Suprapubic skin (tissue), 4 donors: ENCODE measurements around the gene PAX5. TPM values are rescaled to one million over a fixed set of nuclear protein-coding genes. Genes with fewer than 3 reads are reported as not detected.

ENCODE experiments used
- DNase-seq, 2 donors: peaks; one replicate each; pipeline ENCODE4 v3.0.0-alpha.2; 2019; ENCODE audit warnings: low spot score in 2 of 2
- H3K27ac ChIP-seq: fragments of 200-600 bp; sonication (generic); one replicate; pipeline ENCODE4 v1.5.1; 2019
- H3K27me3 ChIP-seq: fragments of 200-600 bp; sonication (generic); one replicate; pipeline ENCODE4 v1.5.1; 2019
- H3K36me3 ChIP-seq: fragments of 200-600 bp; sonication (generic); one replicate; pipeline ENCODE4 v1.5.1; 2019
- H3K4me1 ChIP-seq: fragments of 200-600 bp; sonication (generic); one replicate; pipeline ENCODE4 v1.5.1; 2019
- H3K4me3 ChIP-seq: fragments of 200-600 bp; sonication (generic); one replicate; pipeline ENCODE4 v1.5.1; 2019; ENCODE audit warnings: mild to moderate bottlenecking
- H3K9me3 ChIP-seq: fragments of 200-600 bp; sonication (generic); one replicate; pipeline ENCODE4 v1.5.1; 2019
- EP300 ChIP-seq: sonication (generic); formaldehyde crosslinking; IDR thresholded peaks from one replicate; pipeline ENCODE4 v1.6.1; 2017; ENCODE audit warnings: antibody characterized with exemption
- POLR2A ChIP-seq, 2 donors: fragments of 450-650 bp; IDR thresholded peaks; one replicate each; pipeline ENCODE4 v1.6.1; 2017; ENCODE audit warnings: antibody characterized with exemption in 2 of 2, mild to moderate bottlenecking in 2 of 2, moderate library complexity in 2 of 2
- POLR2AphosphoS5 ChIP-seq, 3 donors: sonication (generic); formaldehyde crosslinking; IDR thresholded peaks; one replicate each; pipeline ENCODE4 v1.6.1; 2017; ENCODE audit warnings: antibody characterized with exemption in 3 of 3
- WGBS: methylation state at CpG from one replicate; pipeline ENCODE4 v1.1.5; 2018; 5-methylcytosine and 5-hydroxymethylcytosine counted together
- total RNA-seq, 4 donors: library from RNA; depleted of rRNA; stranded (reverse); fragments of >200 nt; gene quantifications; one replicate each; pipeline ENCODE4 v1.1.0, GENCODE V29; 2016
- TF ChIP-seq, protein P1 (sequence below), 2 donors: fragments of 200-600 bp in 1 of 2; fragments of 450-650 bp in 1 of 2; sonication (generic) in 1 of 2; IDR thresholded peaks; one replicate each; pipeline ENCODE4 v1.5.1; 2016 to 2019; ENCODE audit warnings: antibody characterized with exemption in 2 of 2, mild to moderate bottlenecking in 1 of 2, moderate library complexity in 1 of 2

Gene PAX5
- total RNA-seq, 4 donors from 2014 or later: 0.04 TPM; not detected in 3

DNA sequence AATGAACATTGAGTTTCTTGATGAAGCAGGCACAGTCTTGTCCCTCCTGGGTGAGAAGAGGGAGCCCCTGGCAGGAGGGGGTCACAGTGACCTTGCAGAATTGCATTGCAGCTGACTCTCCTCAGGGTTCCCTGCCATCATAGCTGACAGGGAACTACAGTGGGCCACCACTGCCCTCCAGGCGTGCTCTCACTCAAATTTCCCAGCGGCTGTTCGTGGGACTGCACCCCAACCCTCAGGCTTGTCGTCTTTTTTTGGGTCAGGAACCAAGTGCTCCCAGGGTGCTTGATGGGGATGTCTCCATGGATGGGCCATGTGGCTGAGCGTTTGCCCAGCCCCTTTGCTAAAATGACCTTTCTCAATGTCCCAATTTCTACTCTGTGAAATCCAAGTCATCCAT is 245.5 kb downstream of the PAX5 start:
- H3K27ac ChIP-seq: no peak overlapping the region
- peaks cover 27% of the 10 kb centered on the region for H3K27me3 ChIP-seq
- H3K4me3 ChIP-seq: no peak overlapping the region
- H3K9me3 ChIP-seq: peaks cover 6% of the 10 kb centered on the region
- H3K4me1 ChIP-seq: no peaks in the 10 kb centered on the region
- 48% methylated on average over 2 of the region's 5 CpGs for WGBS
- no peaks in the 10 kb centered on the region for H3K36me3 ChIP-seq
- TF ChIP-seq EP300: no peak
- TF ChIP-seq, protein P1, sequence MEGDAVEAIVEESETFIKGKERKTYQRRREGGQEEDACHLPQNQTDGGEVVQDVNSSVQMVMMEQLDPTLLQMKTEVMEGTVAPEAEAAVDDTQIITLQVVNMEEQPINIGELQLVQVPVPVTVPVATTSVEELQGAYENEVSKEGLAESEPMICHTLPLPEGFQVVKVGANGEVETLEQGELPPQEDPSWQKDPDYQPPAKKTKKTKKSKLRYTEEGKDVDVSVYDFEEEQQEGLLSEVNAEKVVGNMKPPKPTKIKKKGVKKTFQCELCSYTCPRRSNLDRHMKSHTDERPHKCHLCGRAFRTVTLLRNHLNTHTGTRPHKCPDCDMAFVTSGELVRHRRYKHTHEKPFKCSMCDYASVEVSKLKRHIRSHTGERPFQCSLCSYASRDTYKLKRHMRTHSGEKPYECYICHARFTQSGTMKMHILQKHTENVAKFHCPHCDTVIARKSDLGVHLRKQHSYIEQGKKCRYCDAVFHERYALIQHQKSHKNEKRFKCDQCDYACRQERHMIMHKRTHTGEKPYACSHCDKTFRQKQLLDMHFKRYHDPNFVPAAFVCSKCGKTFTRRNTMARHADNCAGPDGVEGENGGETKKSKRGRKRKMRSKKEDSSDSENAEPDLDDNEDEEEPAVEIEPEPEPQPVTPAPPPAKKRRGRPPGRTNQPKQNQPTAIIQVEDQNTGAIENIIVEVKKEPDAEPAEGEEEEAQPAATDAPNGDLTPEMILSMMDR (IDR thresholded peaks at IDR 0.05): peak in 1 of 2 donors; percentile 16
- DNase-seq: no peak

- Histone ChIP-seq H3K4me3 (no peak overlapping the region), H3K9me3 (no peaks in the 10 kb centered on the region), H3K36me3 (no peaks in the 10 kb centered on the region), H3K4me1 (no peaks in the 10 kb centered on the region), H3K27ac (no peak overlapping the region), H3K27me3 (peaks cover 33% of the 10 kb centered on the region)
- 53% methylated on average over 3 of the region's 3 CpGs for WGBS
- TF ChIP-seq, protein P1 (IDR thresholded peaks at IDR 0.05): no peak
- TF ChIP-seq EP300: no peak
- no peak for TF ChIP-seq POLR2A (IDR thresholded peaks at IDR 0.05)
- TF ChIP-seq POLR2AphosphoS5 (IDR thresholded peaks at IDR 0.05): no peak
- DNase-seq: no peak
Observed at GRCh38 chr9:36787709-36788108, 246.4 kb downstream of the PAX5 start.

Other genes starting within 250 kb of the PAX5 start
- gene ZCCHC7, start 86.3 kb upstream of the PAX5 start, total RNA-seq: 10 to 100 TPM; 16.3 to 37.6 (median 20.4) TPM